ENCODE results near the gene DNMT3A.
A peak's percentile ranks its signal among the peaks of the same experiment; 100 is the strongest.

The DNMT3A gene

DNA sequence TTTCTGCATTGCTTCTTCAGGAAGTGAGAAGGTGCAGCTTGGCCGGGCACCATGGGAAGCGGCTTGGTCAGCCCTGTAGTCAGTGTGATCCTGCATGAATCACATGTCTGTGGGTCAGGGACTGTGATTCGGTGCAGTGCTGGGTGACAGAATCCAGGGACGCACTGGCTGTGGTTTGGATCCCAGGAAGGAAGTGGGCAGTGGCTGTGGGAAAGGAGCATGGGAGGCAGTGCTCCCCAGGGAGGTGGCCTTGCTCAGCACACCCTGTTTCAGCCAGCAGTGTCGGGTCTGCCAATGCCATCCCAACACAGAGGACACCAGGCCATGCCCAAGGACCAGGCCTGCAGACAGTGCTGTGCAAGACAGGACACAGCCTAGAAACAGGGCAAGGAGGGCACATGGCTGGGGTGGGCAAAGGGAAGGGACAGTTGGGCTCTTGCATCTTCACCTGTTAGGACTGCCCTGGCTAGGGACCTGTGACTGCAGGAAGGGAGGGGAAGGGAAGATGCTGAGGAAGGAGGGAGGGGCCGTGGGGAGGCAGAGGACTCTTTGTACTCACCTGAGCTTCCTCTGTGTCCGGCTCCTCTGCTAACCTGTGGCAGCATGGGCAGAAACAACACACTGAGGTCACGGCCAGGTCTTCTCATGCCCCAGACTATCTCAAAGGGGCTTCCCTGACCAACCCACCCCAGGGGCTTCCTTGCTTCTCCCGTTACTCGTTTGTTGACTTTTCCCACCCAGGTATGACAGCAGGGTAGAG is 37.2 kb upstream of the DNMT3A start:
- DNase-seq (ENCODE audit: low read depth, low spot score): no peak
- ChIA-PET POLR2A (no interaction called here), CTCF (interaction anchor here (1.1 to 11.1 kb wide), 5 partner anchors 9 to 187 kb away, joined by 5 to 184 read pairs (median 80); no protein-coding TSS in a partner anchor)
- no peak overlapping the region for H3K4me3 ChIP-seq (ENCODE audit: low read depth, low read length)
- TF ChIP-seq, protein P1, sequence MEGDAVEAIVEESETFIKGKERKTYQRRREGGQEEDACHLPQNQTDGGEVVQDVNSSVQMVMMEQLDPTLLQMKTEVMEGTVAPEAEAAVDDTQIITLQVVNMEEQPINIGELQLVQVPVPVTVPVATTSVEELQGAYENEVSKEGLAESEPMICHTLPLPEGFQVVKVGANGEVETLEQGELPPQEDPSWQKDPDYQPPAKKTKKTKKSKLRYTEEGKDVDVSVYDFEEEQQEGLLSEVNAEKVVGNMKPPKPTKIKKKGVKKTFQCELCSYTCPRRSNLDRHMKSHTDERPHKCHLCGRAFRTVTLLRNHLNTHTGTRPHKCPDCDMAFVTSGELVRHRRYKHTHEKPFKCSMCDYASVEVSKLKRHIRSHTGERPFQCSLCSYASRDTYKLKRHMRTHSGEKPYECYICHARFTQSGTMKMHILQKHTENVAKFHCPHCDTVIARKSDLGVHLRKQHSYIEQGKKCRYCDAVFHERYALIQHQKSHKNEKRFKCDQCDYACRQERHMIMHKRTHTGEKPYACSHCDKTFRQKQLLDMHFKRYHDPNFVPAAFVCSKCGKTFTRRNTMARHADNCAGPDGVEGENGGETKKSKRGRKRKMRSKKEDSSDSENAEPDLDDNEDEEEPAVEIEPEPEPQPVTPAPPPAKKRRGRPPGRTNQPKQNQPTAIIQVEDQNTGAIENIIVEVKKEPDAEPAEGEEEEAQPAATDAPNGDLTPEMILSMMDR (IDR thresholded peaks at IDR 0.05; ENCODE audit: insufficient read depth, low read length, missing control alignments): no peak

DNA sequence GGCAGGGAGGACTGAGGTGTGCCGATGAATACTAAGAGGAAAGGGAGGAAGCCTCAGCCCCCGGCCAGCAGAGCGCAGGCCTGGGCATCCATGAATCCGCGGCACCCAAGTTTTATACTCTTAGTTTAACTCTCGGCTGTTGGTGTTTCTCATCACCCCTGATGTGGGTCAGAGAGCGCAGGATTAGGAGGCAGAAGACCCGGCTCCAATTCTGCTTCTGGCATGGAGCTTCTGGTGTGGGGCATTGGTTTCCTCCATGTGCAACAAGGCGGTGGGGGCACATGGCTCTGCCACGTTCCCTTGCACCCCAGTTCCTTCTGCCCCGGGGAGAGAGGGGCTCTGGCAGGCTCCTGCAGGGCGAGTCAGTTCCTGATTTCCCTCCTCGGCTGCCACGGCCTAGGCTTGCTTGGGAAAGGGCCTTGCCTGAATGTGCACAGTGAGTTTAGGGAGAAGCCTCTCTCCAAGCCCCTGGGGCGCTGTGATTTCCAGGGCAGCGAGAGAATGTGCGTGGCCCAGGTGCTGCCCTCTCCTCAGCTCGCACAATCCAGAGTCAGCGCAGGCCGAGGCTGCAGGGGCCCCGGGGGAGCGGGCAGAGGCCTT is 36.2 kb upstream of the DNMT3A start:
- H3K4me3 ChIP-seq (ENCODE audit: low read depth, low read length): no peak overlapping the region
- ChIA-PET CTCF (interaction anchor here (0.6 to 11.1 kb wide), 13 partner anchors 10 to 286 kb away, joined by 3 to 184 read pairs (median 6); no protein-coding TSS in a partner anchor), POLR2A (no interaction called here)
- DNase-seq (ENCODE audit: low read depth, low spot score): no peak
- TF ChIP-seq, protein P1 (IDR thresholded peaks at IDR 0.05; ENCODE audit: insufficient read depth, low read length, missing control alignments): no peak

DNA sequence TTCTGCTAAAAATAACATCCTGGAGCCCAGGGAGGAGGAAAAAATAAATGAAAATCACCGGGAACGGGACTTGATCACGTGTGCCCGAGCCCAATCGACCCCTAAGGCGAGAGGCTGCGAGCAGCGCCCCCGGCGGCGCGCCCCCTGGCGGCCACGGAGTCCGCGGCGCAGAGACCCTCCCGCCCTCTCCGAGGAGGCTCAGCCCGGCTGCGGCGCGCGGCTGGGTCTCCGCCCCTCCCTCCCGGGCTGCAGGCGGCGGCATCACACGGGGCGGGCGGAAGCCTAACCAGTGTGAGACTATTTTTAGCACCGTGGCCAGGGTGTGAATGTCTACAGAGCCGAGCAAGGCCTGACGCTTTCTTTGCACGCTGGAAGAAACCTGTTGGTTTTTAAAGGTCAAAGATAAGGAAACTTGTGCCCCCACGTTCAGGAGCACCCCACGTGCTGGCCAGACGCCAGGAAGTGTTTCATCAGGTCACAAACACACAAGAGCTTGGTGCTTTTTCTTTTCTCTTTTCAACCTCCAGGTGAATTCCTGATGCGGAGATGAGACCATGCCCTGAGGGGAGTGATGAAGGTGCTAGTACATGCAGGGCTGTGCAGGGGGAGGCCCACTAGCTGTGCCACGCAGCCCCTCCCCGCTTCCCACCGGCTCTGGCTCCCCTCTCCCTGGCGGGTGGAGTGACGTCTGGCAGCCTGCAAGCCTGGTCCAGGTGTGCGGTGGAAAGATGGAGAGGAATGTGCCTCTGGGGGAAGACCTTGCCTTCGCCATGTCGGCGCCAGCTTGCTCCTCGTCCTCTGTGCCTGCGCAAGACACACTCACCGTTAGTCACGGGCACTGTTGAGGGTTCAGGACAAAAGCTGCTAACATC is 35.3 kb upstream of the DNMT3A start:
- CTCF ChIA-PET: interaction anchor here (0.6 to 11.1 kb wide), 29 partner anchors 10 to 287 kb away, joined by 3 to 184 read pairs (median 5); no protein-coding TSS in a partner anchor

DNA sequence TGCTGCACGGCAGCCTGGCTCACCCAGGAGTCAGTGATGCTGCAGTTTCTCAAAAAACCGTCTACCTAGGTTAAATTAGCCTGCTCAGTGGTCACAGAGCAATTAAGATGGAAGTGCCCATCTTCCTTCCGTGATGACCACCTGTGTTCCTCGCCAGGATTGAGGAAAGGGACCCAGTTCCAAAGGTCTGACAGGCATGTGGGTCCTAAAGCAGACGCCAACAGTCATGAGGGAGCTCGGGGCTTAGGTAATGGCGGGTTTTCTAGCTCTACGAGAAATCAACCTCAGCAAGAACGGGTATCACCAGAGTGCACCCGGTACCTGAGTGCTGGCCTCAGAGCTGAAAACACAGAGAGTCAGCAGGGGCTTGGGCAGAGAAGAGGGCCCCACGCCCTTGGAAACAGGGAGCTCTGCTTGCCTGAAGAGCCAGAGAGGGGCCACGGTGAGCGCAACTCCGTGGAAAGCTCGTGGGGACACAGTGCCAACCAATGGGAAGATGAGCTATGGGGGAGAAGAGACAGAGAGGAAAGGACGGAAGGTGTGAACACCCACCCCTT is 34.3 kb upstream of the DNMT3A start:
- CTCF ChIA-PET: interaction anchor here (0.7 to 11.1 kb wide), 27 partner anchors 9 to 288 kb away, joined by 3 to 184 read pairs (median 5); no protein-coding TSS in a partner anchor
- no peak for DNase-seq (ENCODE audit: low read depth, low spot score)
- TF ChIP-seq, protein P1 (IDR thresholded peaks at IDR 0.05; ENCODE audit: insufficient read depth, low read length, missing control alignments): no peak
- H3K4me3 ChIP-seq (ENCODE audit: low read depth, low read length): no peak overlapping the region; the same call in 1 of the 2 replicates
- POLR2A ChIA-PET: no interaction called here

More for the DNA sequence above, 35.3 kb upstream of the DNMT3A start:
- peak overlapping the region; percentile 42 for H3K4me3 ChIP-seq (ENCODE audit: low read depth, low read length)
- POLR2A ChIA-PET: no interaction called here
- DNase-seq (ENCODE audit: low read depth, low spot score): no peak
- TF ChIP-seq, protein P1 (IDR thresholded peaks at IDR 0.05; ENCODE audit: insufficient read depth, low read length, missing control alignments): peak; percentile 89

DNA sequence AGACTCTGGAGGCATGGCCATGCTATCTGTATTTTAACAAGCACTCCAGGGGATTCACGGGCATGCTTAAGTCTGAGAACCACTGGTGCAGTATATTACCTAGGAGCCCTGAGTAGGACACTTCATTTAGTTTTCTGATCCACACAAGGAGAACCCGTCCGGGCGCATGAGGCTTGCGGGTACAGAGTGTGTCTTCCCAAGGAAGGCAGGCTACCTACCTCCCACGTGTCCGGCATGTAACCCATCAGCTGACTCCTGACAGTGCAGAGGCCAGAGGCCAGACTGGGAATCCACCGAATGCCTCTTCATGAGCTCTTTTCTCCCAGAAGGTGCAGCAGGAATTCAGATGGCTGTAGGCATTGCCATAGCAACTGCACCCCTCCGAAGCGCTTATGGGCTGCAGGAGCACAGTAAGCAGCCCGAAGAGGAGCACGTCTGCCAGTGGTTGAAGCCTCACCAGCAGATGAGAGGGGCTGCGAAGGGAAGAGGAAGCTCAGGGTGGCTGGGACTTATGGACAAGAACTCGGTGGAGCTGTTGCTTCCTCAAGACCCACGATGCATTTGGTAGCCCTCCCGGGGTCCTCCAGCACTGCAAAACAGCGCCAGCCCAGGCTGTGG is 33.8 kb upstream of the DNMT3A start:
- ChIA-PET CTCF (interaction anchor here (0.6 to 11.1 kb wide), 24 partner anchors 9 to 289 kb away, joined by 3 to 184 read pairs (median 5); partner anchors contain the start of gene DNMT3A), POLR2A (no interaction called here)
- no peak overlapping the region for H3K4me3 ChIP-seq (ENCODE audit: low read depth, low read length)
- TF ChIP-seq, protein P1 (IDR thresholded peaks at IDR 0.05; ENCODE audit: insufficient read depth, low read length, missing control alignments): no peak
- DNase-seq (ENCODE audit: low read depth, low spot score): no peak
